ENCODE data around the gene C1orf167. TPM values are rescaled to one million over a fixed set of nuclear protein-coding genes. Genes with fewer than 3 reads are reported as not detected.

C1orf167 gene
- total and polyA plus RNA-seq, 10 of the 15 experiments (the other 5 are each of a cell fraction or from before 2014, with no cell fraction given): 0.17 to 0.31 TPM; not detected in 8

- H2AFZ ChIP-seq (ENCODE audit: control insufficient read depth, low read depth, low read length): no peak overlapping the region
- H3K9me3 ChIP-seq (replicated peaks; ENCODE audit: control insufficient read depth, insufficient read depth, low read length): no peaks in the 10 kb centered on the region
- SMC1A ChIA-PET (ENCODE audit: uncharacterized antibody, unreplicated experiment): interaction anchor here (0.8 kb wide), 1 partner anchor 43 kb away, joined by 4 read pairs; no protein-coding TSS in a partner anchor
- H3K79me2 ChIP-seq (ENCODE audit: control insufficient read depth, insufficient read depth, low read length): no peaks in the 10 kb centered on the region
- BruUV-seq (replicated peaks): no TSS peak
- H3K27me3 ChIP-seq (replicated peaks in 1 of 2; ENCODE audit: control insufficient read depth in 2 of 2, insufficient read depth in 2 of 2, low read length in 1 of 2): no peaks in the 10 kb centered on the region
- H3K27ac ChIP-seq (ENCODE audit: control insufficient read depth, insufficient read depth): no peak overlapping the region
- H3K4me2 ChIP-seq (ENCODE audit: control insufficient read depth, insufficient read depth): no peak overlapping the region
- in situ Hi-C loops (cut with MboI) (no loop called here), intact Hi-C loops (cut with micrococcal nuclease; ENCODE audit: unreplicated experiment) (no loop called here)
- DNase-seq (ENCODE audit: low read depth, low spot score): no peak
- H4K20me1 ChIP-seq (ENCODE audit: control insufficient read depth, insufficient read depth): no peaks in the 10 kb centered on the region
- CTCF ChIA-PET: interaction anchor here (0.6 to 1.5 kb wide), 2 partner anchors 10 to 164 kb away, joined by 3 read pairs; no protein-coding TSS in a partner anchor
- WGBS (ENCODE audit: insufficient coverage, insufficient replicate concordance, low lambda C conversion rate, missing lambda C conversion rate): 95% methylated on average over 19 of the region's 19 CpGs
- H3K9ac ChIP-seq (ENCODE audit: control insufficient read depth, insufficient read depth, low read length): no peak overlapping the region
- RAD21 ChIA-PET (ENCODE audit: unreplicated experiment): interaction anchor here (1.0 to 1.2 kb wide), 2 partner anchors 10 to 44 kb away, joined by 3 to 4 read pairs; no protein-coding TSS in a partner anchor
- POLR2A ChIA-PET: interaction anchor here (1.2 kb wide), 1 partner anchor 22 kb away, joined by 3 read pairs; no protein-coding TSS in a partner anchor
- H3K36me3 ChIP-seq (ENCODE audit: control insufficient read depth in 2 of 2, insufficient read depth in 2 of 2, low read length in 1 of 2): peaks cover 13 to 26% of the 10 kb centered on the region in 2 experiments
- FAIRE-seq: no peak
- no peaks in the 10 kb centered on the region for H3K4me1 ChIP-seq (ENCODE audit: control insufficient read depth, insufficient read depth, low read length)
- no peak for TF ChIP-seq ZBED1 (IDR thresholded peaks at IDR 0.05; ENCODE audit: borderline replicate concordance)
- no peak for TF ChIP-seq PML (IDR thresholded peaks at IDR 0.05; ENCODE audit: low read length)
- no peak for TF ChIP-seq TCF7 (IDR thresholded peaks at IDR 0.05; ENCODE audit: borderline replicate concordance)
- TF ChIP-seq SIX5 (IDR thresholded peaks at IDR 0.05; ENCODE audit: low read depth, low read length, severe bottlenecking): no peak
- TF ChIP-seq MTA3 (IDR thresholded peaks at IDR 0.05; ENCODE audit: borderline replicate concordance, low read length): no peak
- TF ChIP-seq CBFB (IDR thresholded peaks at IDR 0.05; ENCODE audit: low read depth): no peak
- no peak for TF ChIP-seq RBBP5 (conservative IDR thresholded peaks at IDR 0.05)
- TF ChIP-seq TCF3 (IDR thresholded peaks at IDR 0.05; ENCODE audit: borderline replicate concordance, insufficient read depth, low read depth, low read length): no peak
- no peak overlapping the region for H3K4me3 ChIP-seq
- no peak for ATAC-seq
Observed at GRCh38 chr1:11828511-11828910, 66.5 kb downstream of the C1orf167 start.
